Measurements from ENCODE around the gene MRPL16.
"Not testable (repeated sequence)": the region's sequence is repeated elsewhere in the genome, so short reads cannot be mapped to it uniquely, and the experiment has no call there.

The MRPL16 gene

DNA sequence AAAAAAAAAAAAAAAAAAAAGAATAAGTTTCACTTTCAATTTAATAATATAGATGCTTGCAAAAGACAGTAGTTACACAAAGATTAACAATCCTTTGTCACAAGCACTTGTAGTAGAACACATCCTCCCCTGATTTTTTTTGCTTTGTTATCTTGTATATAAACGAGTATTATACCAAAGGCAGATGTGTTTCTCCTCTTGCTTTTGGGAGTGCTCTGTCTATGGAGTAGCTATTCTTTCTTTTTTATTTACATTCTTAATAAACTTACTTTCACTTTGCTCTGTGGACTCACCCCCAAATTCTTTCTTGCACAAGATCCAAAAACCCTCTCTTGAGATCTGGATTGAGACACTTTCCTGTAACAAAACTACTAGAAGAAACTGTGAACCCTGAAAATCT is 3.4 kb upstream of the MRPL16 start:
- H3K4me3 ChIP-seq (ENCODE audit: low read depth, low read length) = no peak overlapping the region
- no peak for DNase-seq (ENCODE audit: low read depth)

DNA sequence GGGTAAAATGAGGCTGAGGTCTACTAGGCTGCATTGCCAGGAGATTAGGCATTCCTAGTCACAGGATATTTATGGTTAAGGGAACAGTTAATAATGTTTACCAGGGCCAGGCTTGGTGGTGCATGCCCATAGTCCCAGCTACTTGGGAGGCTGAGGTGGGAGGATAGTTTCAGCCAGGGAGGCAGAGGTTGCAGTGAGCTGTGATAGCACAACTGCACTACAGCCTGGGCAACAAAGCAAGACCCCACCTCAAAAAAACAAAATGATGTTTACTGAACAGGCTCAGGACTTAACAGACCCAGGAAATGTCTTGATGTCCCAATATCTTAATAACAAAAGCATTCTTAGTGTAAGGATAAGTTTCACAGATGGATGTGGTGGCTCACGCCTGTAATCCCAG is 2.8 kb upstream of the MRPL16 start:
- no peak for DNase-seq (ENCODE audit: low read depth)
- no peak overlapping the region for H3K4me3 ChIP-seq (ENCODE audit: low read depth, low read length)

DNA sequence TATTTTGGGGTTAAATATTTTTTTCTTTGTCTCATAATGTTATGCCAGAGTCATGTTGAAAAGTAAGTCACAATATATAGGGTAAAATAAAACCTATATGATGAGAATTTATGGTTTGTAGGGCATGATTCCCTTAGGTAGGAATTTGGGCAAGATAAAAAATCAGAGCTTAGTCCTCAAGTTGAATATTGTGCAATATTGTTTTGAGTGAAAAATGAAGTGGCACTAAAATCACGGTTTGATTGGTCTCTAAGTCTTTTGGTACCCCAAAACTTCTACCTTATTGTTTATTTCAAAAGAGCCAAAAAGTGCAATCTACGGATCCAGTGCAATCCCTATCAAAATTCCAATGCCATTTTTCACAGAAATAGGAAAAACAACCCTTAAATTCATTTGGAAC is 1.6 kb upstream of the MRPL16 start:
- no peak overlapping the region for H3K4me3 ChIP-seq (ENCODE audit: low read depth, low read length)
- no peak for DNase-seq (ENCODE audit: low read depth)

DNA sequence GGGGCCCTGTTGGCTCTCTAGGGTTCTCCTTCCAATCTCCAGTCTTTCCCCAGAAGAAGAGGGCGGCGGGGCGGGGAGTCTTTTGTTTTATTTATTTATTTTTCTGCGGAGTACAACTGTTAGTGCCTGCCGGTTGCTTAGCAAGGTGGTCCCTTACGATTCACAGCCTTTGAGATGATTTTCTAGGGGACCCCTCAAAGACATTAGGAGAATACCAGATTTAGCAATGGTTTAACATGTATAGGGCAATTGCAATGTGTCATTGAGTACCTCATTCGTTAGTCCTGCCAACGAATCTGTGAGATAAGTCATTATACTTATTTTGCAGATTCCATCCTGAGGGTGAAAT is 307 bp upstream of the MRPL16 start:
- no peak for DNase-seq (ENCODE audit: low read depth)
- H3K4me3 ChIP-seq (ENCODE audit: low read depth, low read length) = peak overlapping the region; percentile 99

DNA sequence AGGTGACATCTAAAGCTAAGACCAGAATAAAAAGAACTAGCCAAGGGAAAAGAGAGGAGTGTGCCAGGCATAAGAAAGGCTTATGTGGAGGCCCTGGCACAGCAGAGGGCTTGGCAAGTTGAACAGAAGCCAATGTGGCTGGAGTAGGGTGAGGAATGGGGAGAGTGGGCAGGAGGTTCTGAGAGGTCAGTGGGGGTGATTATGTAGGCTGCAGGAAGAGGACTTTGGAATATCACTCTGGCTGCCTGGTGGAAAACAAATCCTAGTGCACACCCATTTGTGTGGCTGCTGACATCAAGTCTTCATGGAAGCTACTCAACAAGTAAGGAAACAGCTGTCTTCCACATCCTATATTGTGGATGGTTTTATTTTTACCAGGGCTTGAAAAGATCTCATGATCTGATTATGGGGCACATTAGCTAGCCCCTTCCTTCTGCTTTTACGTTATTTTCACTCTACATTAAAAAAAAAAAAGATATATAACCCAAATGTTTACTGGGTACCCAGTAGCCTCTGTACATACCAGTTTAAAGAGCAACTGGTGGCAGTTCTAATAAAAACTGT is 3.4 kb downstream of the MRPL16 start:
- no peak overlapping the region for H3K4me3 ChIP-seq (ENCODE audit: low read depth, low read length)
- DNase-seq (ENCODE audit: low read depth) = no peak

DNA sequence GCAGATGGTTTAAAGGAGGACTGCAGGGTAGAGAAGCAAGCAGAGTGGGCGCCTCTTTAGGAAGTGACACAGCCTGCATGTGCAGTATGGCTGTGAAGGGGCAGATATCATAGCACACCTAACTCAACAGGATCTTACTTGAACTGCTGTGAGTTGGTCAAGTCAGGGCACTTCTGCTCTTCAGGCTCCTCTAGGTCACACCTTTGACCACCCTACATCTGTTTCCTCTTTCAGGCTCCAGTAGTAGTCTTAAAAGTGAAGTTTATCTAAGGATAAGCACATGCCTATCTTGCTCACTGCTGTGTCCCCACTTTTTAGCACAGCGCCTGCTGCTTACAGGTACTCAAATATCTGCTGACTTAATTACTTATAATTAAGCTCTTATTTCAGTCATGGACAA is 6.5 kb downstream of the MRPL16 start:
- no peak for DNase-seq (ENCODE audit: low read depth)
- H3K4me3 ChIP-seq (ENCODE audit: low read depth, low read length) = no peak overlapping the region

DNA sequence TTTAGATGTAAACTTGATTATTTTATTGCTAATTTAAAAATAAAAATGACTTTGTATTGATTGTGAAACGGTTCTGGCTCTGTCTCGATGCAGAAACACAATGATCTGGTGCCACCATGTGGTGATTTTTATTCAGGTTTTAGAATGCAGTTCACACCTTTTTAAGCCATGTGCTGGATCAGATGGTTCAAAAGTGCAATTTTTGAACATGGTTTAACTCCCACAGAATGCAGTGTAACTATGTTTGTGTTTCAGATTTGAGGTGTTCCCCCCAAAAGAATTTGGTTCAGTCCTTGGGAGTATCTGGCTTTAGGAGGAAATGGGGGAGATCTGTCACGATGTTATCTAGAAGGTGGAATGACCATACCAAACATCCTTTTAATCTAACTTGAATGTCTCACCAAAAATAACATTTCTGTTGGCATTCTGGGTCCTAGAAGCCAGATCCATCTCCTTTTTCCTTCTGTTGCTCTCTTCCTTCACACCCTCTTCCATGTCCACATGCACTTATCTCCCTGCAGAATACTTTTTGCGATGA is 7.9 kb downstream of the MRPL16 start:
- DNase-seq (ENCODE audit: low read depth) = no peak
- no peak overlapping the region for H3K4me3 ChIP-seq (ENCODE audit: low read depth, low read length)

DNA sequence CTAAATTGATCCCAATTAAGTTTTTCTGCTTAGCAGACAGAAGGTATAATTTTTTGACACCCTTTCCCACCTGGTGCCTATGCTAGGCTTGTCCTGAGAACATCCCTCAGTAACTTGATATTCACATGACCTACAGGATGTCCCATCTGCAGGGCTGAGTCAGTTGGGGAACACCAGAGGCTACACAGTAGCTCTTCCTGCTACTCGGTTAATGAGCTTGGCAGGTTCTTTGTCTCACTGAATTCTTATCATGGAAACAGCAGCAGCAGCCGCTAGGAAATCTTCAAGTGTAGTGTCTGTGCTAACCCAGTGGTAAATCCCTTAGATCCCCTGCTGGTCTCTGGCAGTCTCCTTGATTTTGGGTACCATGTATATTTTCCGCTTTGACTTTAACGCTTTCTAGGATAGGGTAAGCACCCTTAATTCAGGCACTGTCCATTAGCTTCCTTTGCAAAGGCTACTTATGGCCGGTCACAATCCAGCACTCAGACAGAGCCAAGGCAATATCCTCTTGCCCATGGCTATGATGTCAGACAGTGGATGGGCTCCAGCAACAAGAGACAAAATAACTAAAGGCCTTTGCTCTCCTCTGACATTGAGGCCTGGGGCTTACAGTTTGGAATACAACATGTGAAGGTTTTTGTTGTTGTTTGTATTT is 8.5 kb downstream of the MRPL16 start:
- H3K4me3 ChIP-seq (ENCODE audit: low read depth, low read length) = no peak overlapping the region
- no peak for DNase-seq (ENCODE audit: low read depth)

DNA sequence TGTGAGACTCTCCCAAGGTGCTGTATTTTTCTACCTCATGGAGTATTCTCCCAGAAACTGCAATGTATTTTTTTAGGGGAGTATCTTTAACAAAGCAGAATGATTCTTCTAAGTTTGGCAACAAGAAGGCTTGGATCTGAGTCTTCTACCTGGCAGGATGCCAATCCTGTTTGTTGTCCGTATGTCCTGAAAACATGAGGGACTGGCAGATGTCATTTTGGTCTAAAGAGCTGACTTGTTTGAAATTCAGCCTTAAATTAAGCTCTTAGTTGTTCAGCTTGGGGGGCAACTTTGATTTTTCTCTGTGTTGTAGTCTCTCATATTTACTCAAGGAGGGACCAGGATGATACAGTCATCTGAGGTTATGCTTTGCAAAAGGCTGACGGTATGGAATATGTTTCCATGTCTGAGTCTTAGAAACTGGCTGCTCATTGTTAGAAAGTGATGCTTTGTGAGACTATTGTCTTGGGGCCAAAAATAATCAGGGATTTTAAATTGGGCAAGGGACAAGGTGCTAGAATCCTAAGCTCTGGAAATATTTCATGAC is 9.3 kb downstream of the MRPL16 start:
- H3K4me3 ChIP-seq (ENCODE audit: low read depth, low read length) = no peak overlapping the region
- DNase-seq (ENCODE audit: low read depth) = no peak

DNA sequence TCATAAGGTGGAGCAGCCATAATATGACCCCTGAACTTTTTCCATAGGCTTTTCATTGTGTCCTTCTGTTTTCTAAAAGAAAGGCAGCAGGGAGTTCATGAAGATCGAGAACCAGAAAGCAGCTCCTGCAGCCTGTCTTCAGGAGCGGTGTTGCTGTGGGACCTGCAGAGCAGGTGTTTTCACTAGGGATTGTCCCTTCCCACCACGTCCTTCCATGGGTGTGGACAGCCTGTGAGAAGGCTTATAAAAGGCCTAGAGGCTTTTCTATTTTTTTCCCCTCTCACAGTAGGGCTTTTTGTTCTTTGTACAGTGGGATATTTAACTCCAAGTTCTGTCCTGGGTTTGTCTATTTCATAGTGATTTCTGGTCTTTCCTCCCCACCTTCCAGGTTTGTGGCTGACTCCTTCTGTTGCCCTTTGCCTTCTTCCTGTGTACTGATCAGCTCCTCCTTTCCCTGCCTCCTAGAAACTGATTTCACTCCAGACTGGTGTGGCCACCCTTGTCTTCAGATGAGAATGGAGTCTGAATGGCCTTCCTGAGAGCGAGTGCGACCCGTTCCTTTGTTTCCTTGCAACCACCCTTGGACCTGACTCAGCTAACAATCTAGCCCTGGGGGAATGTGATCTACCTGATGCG is 10.1 kb downstream of the MRPL16 start:
- H3K4me3 ChIP-seq (ENCODE audit: low read depth, low read length) = no peak overlapping the region
- no peak for DNase-seq (ENCODE audit: low read depth)

DNA sequence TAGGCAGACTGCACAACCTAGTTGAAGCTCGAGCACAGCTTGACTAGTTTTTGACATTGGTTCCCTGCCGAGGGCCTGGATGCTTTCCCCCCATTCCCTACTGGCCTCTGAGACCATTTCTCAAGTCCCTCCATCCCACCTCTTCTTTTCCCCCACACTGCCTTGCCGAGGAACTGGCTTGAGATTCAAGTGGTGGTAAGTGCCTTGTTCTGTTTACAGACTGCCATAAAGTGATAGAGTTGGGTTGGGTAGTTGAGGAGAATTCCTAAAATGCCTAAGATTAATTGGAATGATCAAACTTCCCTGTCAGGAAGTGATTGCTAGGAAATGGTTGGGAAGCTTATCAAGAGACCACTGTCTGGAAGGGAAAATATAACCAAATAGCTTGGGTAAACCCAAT is 16.2 kb downstream of the MRPL16 start:
- no peak overlapping the region for H3K4me3 ChIP-seq (ENCODE audit: low read depth, low read length)

DNA sequence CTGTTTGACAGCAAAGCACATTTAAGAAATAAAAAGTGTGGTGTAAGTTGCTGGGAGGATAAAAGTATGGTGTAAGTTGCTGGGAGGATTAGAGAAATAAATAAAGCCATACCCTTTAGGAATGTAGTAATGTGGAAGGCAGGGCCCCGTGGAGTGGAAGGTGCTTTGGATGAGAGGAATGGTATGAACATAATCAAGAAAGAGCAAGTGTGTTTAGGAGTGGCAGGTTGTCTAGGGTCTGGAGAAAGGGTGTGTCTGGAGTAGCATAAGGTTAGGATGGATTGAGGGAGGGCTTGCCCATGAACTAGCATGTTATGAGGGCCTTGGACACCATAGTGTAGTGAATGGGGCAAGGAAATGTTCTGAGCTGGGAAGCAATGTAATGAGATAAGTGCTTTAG is 18.1 kb downstream of the MRPL16 start:
- no peak overlapping the region for H3K4me3 ChIP-seq (ENCODE audit: low read depth, low read length)
- no peak for DNase-seq (ENCODE audit: low read depth)

More for the DNA sequence above, 16.2 kb downstream of the MRPL16 start:
- no peak for DNase-seq (ENCODE audit: low read depth)

DNA sequence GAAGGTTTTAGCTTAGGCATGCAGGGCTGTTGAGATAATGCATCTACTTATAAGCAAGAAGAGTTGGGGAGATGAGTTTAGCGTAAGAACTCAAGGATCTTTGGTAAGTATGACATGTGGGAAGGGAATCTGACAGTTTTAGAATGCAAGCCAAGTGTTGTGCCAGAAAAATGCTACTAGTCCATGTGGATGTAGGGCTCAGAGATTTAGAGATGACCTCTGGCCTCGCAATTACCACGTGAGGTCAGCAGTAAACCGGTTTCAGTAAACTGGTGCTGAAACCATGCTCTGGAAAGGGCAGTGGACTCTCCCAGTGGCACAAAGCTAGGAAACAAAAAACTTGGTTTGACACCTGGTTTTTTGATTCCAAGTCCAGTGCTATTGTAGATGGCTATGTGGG is 18.9 kb downstream of the MRPL16 start:
- H3K4me3 ChIP-seq (ENCODE audit: low read depth, low read length) = no peak overlapping the region
- no peak for DNase-seq (ENCODE audit: low read depth)

DNA sequence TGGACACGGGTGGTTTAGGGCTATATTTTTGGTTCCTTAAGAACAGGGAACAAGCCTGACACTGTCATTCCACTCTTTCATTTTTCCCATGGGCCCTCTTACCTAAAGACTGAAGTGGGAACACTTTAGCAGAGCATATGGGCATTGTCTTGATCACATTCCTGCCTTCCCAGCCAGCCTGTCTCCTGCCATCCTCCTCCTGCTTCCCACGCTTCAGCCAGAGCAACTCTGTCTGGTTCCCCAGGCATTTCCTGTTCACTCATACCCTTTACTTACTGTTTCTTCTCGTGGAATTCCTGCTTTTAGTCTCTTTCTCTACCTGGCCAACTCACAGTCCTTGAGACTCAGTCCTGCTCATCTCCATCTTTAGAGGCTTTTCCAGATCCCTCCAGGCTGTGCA is 22.8 kb downstream of the MRPL16 start:
- DNase-seq (ENCODE audit: low read depth) = peak; percentile 44

DNA sequence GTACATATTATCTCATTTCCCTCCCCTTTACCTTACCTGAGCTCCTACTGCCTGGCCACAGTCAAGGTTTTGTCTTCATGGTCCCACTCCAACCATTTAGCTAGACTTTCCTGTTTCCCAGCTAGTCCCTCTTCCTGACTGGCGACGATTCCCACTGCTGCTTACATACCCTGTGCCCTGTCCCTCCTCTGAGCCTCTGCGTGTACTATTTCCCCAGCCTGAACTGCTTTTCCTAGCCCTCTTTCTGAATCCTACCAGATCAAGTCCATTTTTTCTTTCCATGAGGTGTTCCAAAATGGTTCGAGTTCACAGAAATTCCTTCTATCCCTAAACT is 23.4 kb downstream of the MRPL16 start:
- DNase-seq (ENCODE audit: low read depth) = no peak
- H3K4me3 ChIP-seq (ENCODE audit: low read depth, low read length) = no peak overlapping the region

More for the DNA sequence above, 22.8 kb downstream of the MRPL16 start:
- H3K4me3 ChIP-seq (ENCODE audit: low read depth, low read length) = no peak overlapping the region

DNA sequence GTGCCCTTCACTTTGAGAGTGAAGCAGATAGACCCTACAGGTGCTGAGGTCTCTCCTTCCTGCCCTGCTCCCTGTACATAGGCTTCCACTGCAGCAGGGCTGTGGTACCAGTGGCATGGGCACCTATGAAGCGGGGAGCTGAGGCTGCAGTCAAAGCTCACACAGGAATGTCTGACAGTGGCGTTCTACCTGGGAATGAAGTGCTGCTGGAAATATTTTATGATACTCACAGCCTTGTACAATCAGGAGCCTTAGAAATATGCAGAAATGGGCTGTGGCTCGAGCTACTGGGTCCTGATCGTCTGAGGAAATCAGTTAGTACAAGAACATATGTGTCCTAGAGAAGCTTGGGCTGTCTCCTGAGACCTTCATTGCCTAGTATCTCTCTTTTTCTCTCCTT is 24.8 kb downstream of the MRPL16 start:
- no peak for DNase-seq (ENCODE audit: low read depth)
- no peak overlapping the region for H3K4me3 ChIP-seq (ENCODE audit: low read depth, low read length)

DNA sequence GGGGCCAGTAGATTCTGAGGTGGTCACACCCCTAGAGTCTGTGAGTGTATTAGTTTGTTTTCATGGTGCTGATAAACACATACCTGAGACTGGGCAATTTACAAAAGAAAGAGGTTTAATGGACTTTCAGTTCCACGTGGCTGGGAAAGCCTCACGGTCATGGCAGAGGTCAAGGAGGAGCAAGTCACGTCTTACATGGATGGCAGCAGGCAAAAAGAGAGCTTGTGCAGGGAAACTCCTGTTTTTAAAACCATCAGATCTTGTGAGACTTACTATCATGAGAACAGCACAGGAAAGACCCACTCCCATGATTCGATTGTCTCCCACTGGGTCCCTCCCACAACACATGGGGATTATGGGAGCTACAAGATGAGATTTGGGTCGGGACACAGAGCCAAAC is 26.1 kb downstream of the MRPL16 start:
- H3K4me3 ChIP-seq (ENCODE audit: low read depth, low read length); DNase-seq (ENCODE audit: low read depth): not testable (repeated sequence)

DNA sequence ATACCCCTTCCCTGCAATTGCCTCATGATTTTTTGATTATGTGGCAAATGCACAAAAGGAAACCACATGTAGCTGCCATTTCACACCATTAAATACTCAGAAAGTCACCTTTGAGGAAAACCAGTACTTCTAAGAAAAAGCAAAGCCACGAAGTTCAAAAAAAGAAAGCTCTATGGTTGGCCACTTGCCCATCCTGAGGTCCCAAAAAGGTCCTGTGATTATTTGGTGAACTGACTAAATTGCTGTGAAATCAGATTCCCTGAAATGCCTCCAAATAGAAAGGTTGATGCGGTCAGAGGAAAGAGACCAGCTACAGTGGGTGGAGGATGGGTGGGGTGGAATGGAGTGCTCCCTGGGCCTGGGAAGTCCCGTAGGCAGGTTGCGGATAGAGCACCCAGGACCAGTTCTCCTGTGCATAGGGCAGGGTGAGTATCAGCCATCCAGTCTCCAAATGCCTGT is 26.9 kb downstream of the MRPL16 start:
- no peak overlapping the region for H3K4me3 ChIP-seq (ENCODE audit: low read depth, low read length)

DNA sequence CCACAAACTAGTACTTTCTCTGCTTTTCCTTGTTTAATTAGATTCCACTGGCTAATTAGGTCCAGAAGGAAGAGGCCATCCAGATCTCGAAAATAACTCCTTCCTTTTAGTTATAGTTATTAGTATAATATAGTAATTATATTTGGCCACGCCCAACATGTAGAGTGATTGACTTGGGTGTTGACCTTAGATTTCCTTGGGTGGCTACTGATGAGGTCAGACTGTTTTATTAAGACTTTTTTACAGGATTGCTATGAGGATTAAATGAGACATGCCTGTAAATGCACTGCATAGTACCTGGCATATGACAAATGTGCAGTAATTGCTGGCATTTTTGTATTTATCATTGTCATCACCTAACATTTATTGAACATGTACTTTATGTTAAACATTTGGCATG is 28.5 kb downstream of the MRPL16 start:
- no peak overlapping the region for H3K4me3 ChIP-seq (ENCODE audit: low read depth, low read length)
- DNase-seq (ENCODE audit: low read depth) = no peak

More for the DNA sequence above, 26.9 kb downstream of the MRPL16 start:
- no peak for DNase-seq (ENCODE audit: low read depth)

DNA sequence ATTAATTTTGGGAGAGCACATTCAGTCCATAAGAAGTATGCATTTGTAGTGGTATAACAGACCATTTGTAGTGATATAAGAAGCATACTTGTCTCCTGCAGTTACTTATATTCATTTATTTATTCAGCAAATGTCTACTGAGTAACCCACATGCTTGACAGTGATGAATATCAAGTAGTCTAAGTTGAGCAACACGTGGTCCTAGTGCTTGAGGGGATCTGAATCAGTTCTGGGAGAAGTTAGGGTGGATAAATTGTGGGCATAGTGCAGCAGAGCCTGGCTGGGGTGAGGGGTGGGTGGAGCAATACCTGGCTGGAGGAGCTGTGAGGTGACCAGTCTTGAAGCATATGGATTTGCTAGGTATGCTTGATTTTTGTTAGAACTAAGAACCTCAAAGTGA is 31.1 kb downstream of the MRPL16 start:
- DNase-seq (ENCODE audit: low read depth) = no peak
- no peak overlapping the region for H3K4me3 ChIP-seq (ENCODE audit: low read depth, low read length)

DNA sequence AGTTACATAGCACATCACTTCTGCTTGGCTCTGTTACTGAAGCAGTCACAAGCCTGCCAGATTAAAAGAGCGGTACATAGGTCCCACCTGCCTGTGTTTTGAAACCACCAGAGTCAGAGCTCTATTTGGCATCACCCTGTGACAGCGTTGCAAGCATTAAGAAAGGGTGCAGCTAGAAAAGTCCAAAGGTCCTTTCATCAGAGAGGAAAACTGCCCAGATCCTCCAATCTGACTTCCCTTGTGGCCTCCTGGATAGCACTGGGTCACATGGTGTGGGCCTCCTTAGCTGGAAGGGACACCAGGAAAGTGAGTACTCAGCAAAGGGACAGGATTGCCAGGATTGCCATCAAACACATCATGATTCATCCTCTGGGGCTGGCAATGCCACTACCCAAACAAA is 32.5 kb downstream of the MRPL16 start:
- H3K4me3 ChIP-seq (ENCODE audit: low read depth, low read length) = no peak overlapping the region
- DNase-seq (ENCODE audit: low read depth) = no peak
